K562 (cell line): ENCODE data around the gene ETFRF1. TPM values are rescaled to one million over a fixed set of nuclear protein-coding genes. Genes with fewer than 3 reads are reported as not detected.

Experiments
- CSDE1 ChIP-seq, 2 experiments: fragments of 450-650 bp; IDR thresholded peaks; 2 replicates each; pipeline ENCODE4 v1.6.1; 2016; ENCODE audit warnings: mild to moderate bottlenecking in 1 of 2
- GTF2F1 ChIP-seq: IDR thresholded peaks from 2 replicates; pipeline ENCODE4 v1.6.1; 2011; ENCODE audit warnings: low read depth, low read length, improper control_type of control experiment
- HMBOX1 ChIP-seq: sonication (generic); IDR thresholded peaks from 2 replicates; pipeline ENCODE4 v1.6.1; 2016
- NFRKB ChIP-seq: fragments of 450-650 bp; IDR thresholded peaks from 2 replicates; pipeline ENCODE4 v1.6.1; 2016; ENCODE audit warnings: low read depth
- SAFB2 ChIP-seq: fragments of 200-400 bp; formaldehyde crosslinking; IDR thresholded peaks from 2 replicates; pipeline ENCODE4 v1.6.1; 2018; ENCODE audit warnings: borderline replicate concordance, low read length, low read depth, moderate library complexity; ENCODE audit not compliant: severe bottlenecking
- TOE1 ChIP-seq, 2 experiments: fragments of 450-650 bp in 1 of 2; sonication (generic) in 1 of 2; formaldehyde crosslinking in 1 of 2; IDR thresholded peaks; 2 replicates each; pipeline versions ENCODE4 v1.7.1 to v1.8.0; 2016 to 2022; ENCODE audit warnings: borderline replicate concordance in 2 of 2, mild to moderate bottlenecking in 2 of 2, antibody characterized with exemption in 1 of 2, inconsistent platforms in 1 of 2, low read depth in 1 of 2, missing genetic modification reagents in 1 of 2, moderate library complexity in 1 of 2
- ZBTB40 ChIP-seq, 2 experiments: fragments of 450-650 bp in 1 of 2; sonication (generic) in 1 of 2; formaldehyde crosslinking in 1 of 2; IDR thresholded peaks; 2 replicates each; pipeline versions ENCODE4 v1.7.1 to v1.9.0; 2016 to 2022; ENCODE audit warnings: inconsistent platforms in 1 of 2, mild to moderate bottlenecking in 1 of 2, missing genetic modification reagents in 1 of 2
- polyA plus RNA-seq, 8 experiments: library from polyadenylated mRNA; depleted of rRNA in 4 of 8; stranded (reverse) in 5 of 8; unstranded in 3 of 8; fragments of >200 nt; fragmentation: Nextera tagmentation in 2 of 8; fragmentation: Illumina TruSeq in 1 of 8; extraction: Ambion mirVana in 2 of 8; extraction: Trizol in 1 of 8; gene quantifications; 2 replicates each; pipeline versions ENCODE4 v1.2.1 to v1.2.3, GENCODE V29; 2011 to 2014; ENCODE audit warnings: inconsistent platforms in 1 of 8, missing spikeins in 1 of 8
- total RNA-seq, 7 experiments: library from RNA; depleted of rRNA in 6 of 7; stranded (reverse); fragments of >200 nt in 6 of 7; fragmentation: Illumina TruSeq in 2 of 7; extraction: Trizol in 2 of 7; gene quantifications; 2 replicates each; pipeline versions ENCODE4 v1.2.1 to v1.2.3, GENCODE V29; 2011 to 2021; ENCODE audit warnings: low replicate concordance in 1 of 7
- TF ChIP-seq, protein P1 (sequence below), 2 experiments: fragments of 450-650 bp; IDR thresholded peaks; 2 replicates each; pipeline ENCODE4 v1.6.1; 2018; ENCODE audit warnings: mild to moderate bottlenecking in 2 of 2, low read depth in 1 of 2; ENCODE audit not compliant: partially characterized antibody in 2 of 2

Gene ETFRF1
- total and polyA plus RNA-seq, 9 of the 15 experiments (the other 6 are each of a cell fraction or from before 2014, with no cell fraction given), result 16.1 to 107 (median 33.7) TPM

GRCh38 chr12:25195056-25195971 lies at the start of gene ETFRF1, which contains the start of gene DNAI7 (continued):
- TF ChIP-seq ZBTB40 (IDR thresholded peaks at IDR 0.05) (0 out of 2 replicates have a peak, but pooled peaks have one; percentile 51), ZBTB40 (CRISPR knock-in tag; IDR thresholded peaks at IDR 0.05) (no peak), SAFB2 (no peak), GTF2F1 (no peak), TOE1 (IDR thresholded peaks at IDR 0.05; ENCODE audit: borderline replicate concordance) (0 out of 2 replicates have a peak, but pooled peaks have one; percentile 63), TOE1 (CRISPR knock-in tag; IDR thresholded peaks at IDR 0.05; ENCODE audit: borderline replicate concordance, low read depth) (no peak), CSDE1 (IDR thresholded peaks at IDR 0.05) (peak in 1 of 2 experiments; percentile 83; a peak in 1 of 4 replicates), NFRKB (peak; percentile 76; the same call in 1 of the 2 replicates), HMBOX1 (peak; percentile 62)
- TF ChIP-seq, protein P1, sequence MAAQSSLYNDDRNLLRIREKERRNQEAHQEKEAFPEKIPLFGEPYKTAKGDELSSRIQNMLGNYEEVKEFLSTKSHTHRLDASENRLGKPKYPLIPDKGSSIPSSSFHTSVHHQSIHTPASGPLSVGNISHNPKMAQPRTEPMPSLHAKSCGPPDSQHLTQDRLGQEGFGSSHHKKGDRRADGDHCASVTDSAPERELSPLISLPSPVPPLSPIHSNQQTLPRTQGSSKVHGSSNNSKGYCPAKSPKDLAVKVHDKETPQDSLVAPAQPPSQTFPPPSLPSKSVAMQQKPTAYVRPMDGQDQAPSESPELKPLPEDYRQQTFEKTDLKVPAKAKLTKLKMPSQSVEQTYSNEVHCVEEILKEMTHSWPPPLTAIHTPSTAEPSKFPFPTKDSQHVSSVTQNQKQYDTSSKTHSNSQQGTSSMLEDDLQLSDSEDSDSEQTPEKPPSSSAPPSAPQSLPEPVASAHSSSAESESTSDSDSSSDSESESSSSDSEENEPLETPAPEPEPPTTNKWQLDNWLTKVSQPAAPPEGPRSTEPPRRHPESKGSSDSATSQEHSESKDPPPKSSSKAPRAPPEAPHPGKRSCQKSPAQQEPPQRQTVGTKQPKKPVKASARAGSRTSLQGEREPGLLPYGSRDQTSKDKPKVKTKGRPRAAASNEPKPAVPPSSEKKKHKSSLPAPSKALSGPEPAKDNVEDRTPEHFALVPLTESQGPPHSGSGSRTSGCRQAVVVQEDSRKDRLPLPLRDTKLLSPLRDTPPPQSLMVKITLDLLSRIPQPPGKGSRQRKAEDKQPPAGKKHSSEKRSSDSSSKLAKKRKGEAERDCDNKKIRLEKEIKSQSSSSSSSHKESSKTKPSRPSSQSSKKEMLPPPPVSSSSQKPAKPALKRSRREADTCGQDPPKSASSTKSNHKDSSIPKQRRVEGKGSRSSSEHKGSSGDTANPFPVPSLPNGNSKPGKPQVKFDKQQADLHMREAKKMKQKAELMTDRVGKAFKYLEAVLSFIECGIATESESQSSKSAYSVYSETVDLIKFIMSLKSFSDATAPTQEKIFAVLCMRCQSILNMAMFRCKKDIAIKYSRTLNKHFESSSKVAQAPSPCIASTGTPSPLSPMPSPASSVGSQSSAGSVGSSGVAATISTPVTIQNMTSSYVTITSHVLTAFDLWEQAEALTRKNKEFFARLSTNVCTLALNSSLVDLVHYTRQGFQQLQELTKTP (IDR thresholded peaks at IDR 0.05; ENCODE audit: low read depth in 1 of 2, partially characterized antibody in 2 of 2), result peak in 1 of 2 experiments; percentile 82
